ENCODE results near the gene GNRHR. TPM values are rescaled to one million over a fixed set of nuclear protein-coding genes. Genes with fewer than 3 reads are reported as not detected.

The GNRHR gene
- total RNA-seq (2022; extraction: Qiagen RNA extraction): not detected in 5 replicates

DNA sequence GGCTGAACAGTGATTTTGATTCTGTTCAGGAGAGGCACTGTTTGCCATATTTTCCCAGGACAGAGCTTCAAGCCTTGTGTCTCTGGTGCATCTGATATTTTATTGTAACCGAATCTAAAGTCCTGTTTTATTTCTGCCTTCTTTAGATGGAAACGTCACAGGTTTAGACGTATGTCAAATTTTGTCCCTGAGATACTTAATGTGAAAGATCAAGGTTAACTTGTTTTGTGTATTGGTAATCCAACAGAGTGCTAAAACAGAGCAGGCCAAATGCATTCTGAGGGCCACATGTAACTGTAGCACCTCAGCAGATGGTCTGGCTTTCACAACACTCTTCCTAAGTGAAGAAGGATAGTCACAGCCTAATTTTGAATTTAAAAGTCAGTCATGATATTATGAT, at the start of gene GNRHR:
Gene GNRHR (minus strand): TSS at position 101 of the 400 bp plus-strand sequence. CDS start 53 bp downstream, at position 48.

GRCh38 chr4:67700738-67701516, 53.3 kb downstream of the GNRHR start, which contains the start of gene UBA6:
TSS of gene UBA6 (minus strand) at chr4:67701155. CDS start at chr4:67701119, 36 bp downstream.

Other genes with a start within 250 kb of the GNRHR start
- gene CENPC, start 208.9 kb downstream of the GNRHR start, total RNA-seq (2022; extraction: Qiagen RNA extraction): 3.1 to 5.1 TPM (median 4.0 TPM) in 5 replicates
- not detected in 5 replicates for gene STAP1, start 195.7 kb downstream of the GNRHR start, total RNA-seq (2022; extraction: Qiagen RNA extraction)
- 13.9 to 17.2 TPM (median 14.9 TPM) in 5 replicates for gene UBA6, start 53.2 kb downstream of the GNRHR start, total RNA-seq (2022; extraction: Qiagen RNA extraction)
- not detected in 5 replicates for gene TMPRSS11D, start 129.6 kb upstream of the GNRHR start, total RNA-seq (2022; extraction: Qiagen RNA extraction)
- not detected in 5 replicates for gene TMPRSS11A, start 209.1 kb upstream of the GNRHR start, total RNA-seq (2022; extraction: Qiagen RNA extraction)